Stimulated activated naive CD8-positive, alpha-beta T cell treated with anti-CD3 and anti-CD28 coated beads, Interleukin-15, Interleukin-2, amounts not matched to agents 100 ng/mL and 50 ng/mL, for 24 hours (primary cell): ENCODE data around the gene PLPPR1.

Source experiments
- H3K27ac Mint-ChIP-seq: one replicate; pipeline ENCODE4 v1.8.0; 2021; ENCODE audit warnings: mild to moderate bottlenecking, mixed read lengths
- H3K27me3 Mint-ChIP-seq: one replicate; pipeline ENCODE4 v1.8.0; 2021; ENCODE audit warnings: mixed read lengths
- H3K36me3 Mint-ChIP-seq: one replicate; pipeline ENCODE4 v1.8.0; 2021; ENCODE audit warnings: low read depth, mixed read lengths
- H3K4me1 Mint-ChIP-seq: one replicate; pipeline ENCODE4 v1.8.0; 2021; ENCODE audit warnings: low read depth, mixed read lengths
- H3K4me3 Mint-ChIP-seq: one replicate; pipeline ENCODE4 v1.8.0; 2021; ENCODE audit warnings: mild to moderate bottlenecking, mixed read lengths
- H3K9me3 Mint-ChIP-seq: one replicate; pipeline ENCODE4 v1.8.0; 2021; ENCODE audit warnings: mixed read lengths

Gene PLPPR1

GRCh38 chr9:101333926-101334702, 305.6 kb downstream of the PLPPR1 start:
- no peaks in the 10 kb centered on the region for H3K9me3 Mint-ChIP-seq
- H3K36me3 Mint-ChIP-seq: no peaks in the 10 kb centered on the region
- H3K27ac Mint-ChIP-seq: no peak overlapping the region
- peaks cover 7% of the 10 kb centered on the region for H3K27me3 Mint-ChIP-seq
- H3K4me1 Mint-ChIP-seq: no peaks in the 10 kb centered on the region
- H3K4me3 Mint-ChIP-seq: no peak overlapping the region

DNA sequence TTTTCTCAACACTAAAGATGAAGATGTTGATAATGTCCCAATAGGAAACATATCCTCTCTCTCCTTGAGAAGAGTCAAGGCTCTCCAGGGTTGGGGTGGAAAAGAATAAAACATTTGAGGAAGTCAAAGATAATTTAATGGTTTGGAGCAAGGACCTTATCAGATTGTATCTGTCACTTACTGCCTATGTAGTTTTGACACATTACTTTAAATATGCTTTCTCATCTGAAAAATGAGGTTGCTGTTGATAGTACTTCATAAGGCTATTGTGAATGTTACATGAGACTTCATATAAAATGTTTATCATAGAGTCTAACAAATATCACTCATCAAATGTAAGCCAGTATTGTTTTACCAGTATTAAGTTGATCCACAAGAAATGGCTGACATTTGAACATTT, 307.6 kb downstream of the PLPPR1 start:
- no peak overlapping the region for H3K4me3 Mint-ChIP-seq
- H3K9me3 Mint-ChIP-seq: no peaks in the 10 kb centered on the region
- no peaks in the 10 kb centered on the region for H3K4me1 Mint-ChIP-seq
- no peak overlapping the region for H3K27ac Mint-ChIP-seq
- H3K36me3 Mint-ChIP-seq: no peaks in the 10 kb centered on the region
- peaks cover 14% of the 10 kb centered on the region for H3K27me3 Mint-ChIP-seq

- peaks cover 17% of the 10 kb centered on the region for H3K27me3 Mint-ChIP-seq
- no peaks in the 10 kb centered on the region for H3K36me3 Mint-ChIP-seq
- H3K4me3 Mint-ChIP-seq: no peak overlapping the region
- no peaks in the 10 kb centered on the region for H3K4me1 Mint-ChIP-seq
- H3K9me3 Mint-ChIP-seq: no peaks in the 10 kb centered on the region
- H3K27ac Mint-ChIP-seq: no peak overlapping the region
Observed at GRCh38 chr9:101337237-101337636, 308.7 kb downstream of the PLPPR1 start.

GRCh38 chr9:101341958-101342357, 313.4 kb downstream of the PLPPR1 start:
- Mint-ChIP-seq H3K4me1 (no peaks in the 10 kb centered on the region), H3K27ac (no peak overlapping the region), H3K4me3 (no peak overlapping the region), H3K36me3 (no peaks in the 10 kb centered on the region), H3K27me3 (peaks cover 25% of the 10 kb centered on the region), H3K9me3 (no peaks in the 10 kb centered on the region)

- Mint-ChIP-seq H3K36me3 (no peaks in the 10 kb centered on the region), H3K27me3 (peaks cover 28% of the 10 kb centered on the region), H3K4me3 (no peak overlapping the region), H3K27ac (no peak overlapping the region), H3K9me3 (no peaks in the 10 kb centered on the region), H3K4me1 (no peaks in the 10 kb centered on the region)
Observed at GRCh38 chr9:101342595-101342994, 314.1 kb downstream of the PLPPR1 start.

GRCh38 chr9:101350285-101350684, 321.8 kb downstream of the PLPPR1 start:
- Mint-ChIP-seq H3K27me3 (peaks cover 24% of the 10 kb centered on the region), H3K4me1 (no peaks in the 10 kb centered on the region), H3K27ac (no peak overlapping the region), H3K9me3 (peaks cover 5% of the 10 kb centered on the region), H3K4me3 (no peak overlapping the region), H3K36me3 (no peaks in the 10 kb centered on the region)

- Mint-ChIP-seq H3K27me3 (peaks cover 15% of the 10 kb centered on the region), H3K36me3 (no peaks in the 10 kb centered on the region), H3K4me3 (no peak overlapping the region), H3K9me3 (peaks cover 5% of the 10 kb centered on the region), H3K27ac (no peak overlapping the region), H3K4me1 (no peaks in the 10 kb centered on the region)
Observed at GRCh38 chr9:101352892-101353463, 324.5 kb downstream of the PLPPR1 start.

GRCh38 chr9:101353683-101354082, 325.2 kb downstream of the PLPPR1 start:
- H3K4me1 Mint-ChIP-seq: no peaks in the 10 kb centered on the region
- H3K4me3 Mint-ChIP-seq: no peak overlapping the region
- H3K36me3 Mint-ChIP-seq: no peaks in the 10 kb centered on the region
- peaks cover 5% of the 10 kb centered on the region for H3K9me3 Mint-ChIP-seq
- H3K27ac Mint-ChIP-seq: no peak overlapping the region
- peaks cover 14% of the 10 kb centered on the region for H3K27me3 Mint-ChIP-seq

GRCh38 chr9:101354143-101354764, 325.7 kb downstream of the PLPPR1 start:
- peaks cover 11% of the 10 kb centered on the region for H3K27me3 Mint-ChIP-seq
- H3K27ac Mint-ChIP-seq: no peak overlapping the region
- peaks cover 2% of the 10 kb centered on the region for H3K9me3 Mint-ChIP-seq
- no peak overlapping the region for H3K4me3 Mint-ChIP-seq
- H3K4me1 Mint-ChIP-seq: no peaks in the 10 kb centered on the region
- no peaks in the 10 kb centered on the region for H3K36me3 Mint-ChIP-seq

- Mint-ChIP-seq H3K27ac (no peak overlapping the region), H3K36me3 (no peaks in the 10 kb centered on the region), H3K4me1 (no peaks in the 10 kb centered on the region), H3K4me3 (no peak overlapping the region), H3K27me3 (peaks cover 11% of the 10 kb centered on the region), H3K9me3 (no peaks in the 10 kb centered on the region)
Observed at GRCh38 chr9:101354765-101355708, 326.5 kb downstream of the PLPPR1 start.

- no peaks in the 10 kb centered on the region for H3K36me3 Mint-ChIP-seq
- peaks cover 11% of the 10 kb centered on the region for H3K27me3 Mint-ChIP-seq
- H3K4me3 Mint-ChIP-seq: no peak overlapping the region
- H3K27ac Mint-ChIP-seq: no peak overlapping the region
- no peaks in the 10 kb centered on the region for H3K4me1 Mint-ChIP-seq
- no peaks in the 10 kb centered on the region for H3K9me3 Mint-ChIP-seq
Observed at GRCh38 chr9:101356619-101357018, 328.1 kb downstream of the PLPPR1 start.

- Mint-ChIP-seq H3K4me3 (no peak overlapping the region), H3K27ac (no peak overlapping the region), H3K36me3 (no peaks in the 10 kb centered on the region), H3K4me1 (no peaks in the 10 kb centered on the region), H3K27me3 (no peaks in the 10 kb centered on the region), H3K9me3 (no peaks in the 10 kb centered on the region)
Observed at GRCh38 chr9:101359679-101360078, 331.2 kb downstream of the PLPPR1 start.

GRCh38 chr9:101360647-101361046, 332.1 kb downstream of the PLPPR1 start:
- no peak overlapping the region for H3K4me3 Mint-ChIP-seq
- no peaks in the 10 kb centered on the region for H3K9me3 Mint-ChIP-seq
- H3K4me1 Mint-ChIP-seq: no peaks in the 10 kb centered on the region
- H3K36me3 Mint-ChIP-seq: no peaks in the 10 kb centered on the region
- H3K27ac Mint-ChIP-seq: no peak overlapping the region
- no peaks in the 10 kb centered on the region for H3K27me3 Mint-ChIP-seq

- H3K27me3 Mint-ChIP-seq: peaks cover 3% of the 10 kb centered on the region
- no peak overlapping the region for H3K4me3 Mint-ChIP-seq
- H3K36me3 Mint-ChIP-seq: no peaks in the 10 kb centered on the region
- H3K27ac Mint-ChIP-seq: no peak overlapping the region
- no peaks in the 10 kb centered on the region for H3K4me1 Mint-ChIP-seq
- no peaks in the 10 kb centered on the region for H3K9me3 Mint-ChIP-seq
Observed at GRCh38 chr9:101362450-101362849, 333.9 kb downstream of the PLPPR1 start.

GRCh38 chr9:101365181-101365580, 336.7 kb downstream of the PLPPR1 start:
- no peak overlapping the region for H3K4me3 Mint-ChIP-seq
- H3K27me3 Mint-ChIP-seq: peaks cover 9% of the 10 kb centered on the region
- no peaks in the 10 kb centered on the region for H3K9me3 Mint-ChIP-seq
- no peaks in the 10 kb centered on the region for H3K36me3 Mint-ChIP-seq
- H3K27ac Mint-ChIP-seq: no peak overlapping the region
- no peaks in the 10 kb centered on the region for H3K4me1 Mint-ChIP-seq
